Cardiac fibroblast (primary cell): ENCODE measurements around the gene PKIG.
A peak's percentile ranks its signal among the peaks of the same experiment; 100 is the strongest.

Experiments
- DNase-seq, 2 donors: peaks; one replicate each; pipeline versions ENCODE4 v3.0.0 to v3.0.0-alpha.2; 2010; ENCODE audit warnings: low read depth in 2 of 2
- H3K4me3 ChIP-seq, 2 donors: replicated peaks in 1 of 2; 1 replicate in 1 of 2; 2 replicates in 1 of 2; pipeline ENCODE4 v1.5.1; 2011; ENCODE audit warnings: low read depth in 2 of 2, low read length in 2 of 2, mild to moderate bottlenecking in 2 of 2, moderate library complexity in 1 of 2
- TF ChIP-seq, protein P1 (sequence below): IDR thresholded peaks from one replicate; pipeline ENCODE4 v1.5.1; 2011; ENCODE audit warnings: low read depth, mild to moderate bottlenecking, low read length, inconsistent platforms

Gene PKIG

DNA sequence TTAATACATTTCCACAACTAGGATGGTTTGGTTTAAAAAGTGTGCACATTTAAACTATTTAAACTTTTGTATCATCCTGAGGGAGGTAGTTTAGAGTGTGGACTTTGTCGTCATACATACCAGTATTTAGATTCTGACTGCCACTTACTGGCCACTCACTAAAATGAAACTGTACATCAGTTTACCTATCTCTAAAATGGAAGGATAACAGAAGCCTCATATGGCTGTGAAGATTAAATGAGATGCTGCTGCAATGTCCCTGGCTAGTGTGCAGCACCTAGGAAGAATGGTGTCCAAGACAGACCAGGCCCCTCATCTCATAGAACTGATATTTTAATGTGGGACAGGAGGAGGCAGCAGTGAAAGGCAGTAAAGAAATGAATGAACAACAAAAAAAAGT, 12.0 kb upstream of the PKIG start:
- TF ChIP-seq, protein P1, sequence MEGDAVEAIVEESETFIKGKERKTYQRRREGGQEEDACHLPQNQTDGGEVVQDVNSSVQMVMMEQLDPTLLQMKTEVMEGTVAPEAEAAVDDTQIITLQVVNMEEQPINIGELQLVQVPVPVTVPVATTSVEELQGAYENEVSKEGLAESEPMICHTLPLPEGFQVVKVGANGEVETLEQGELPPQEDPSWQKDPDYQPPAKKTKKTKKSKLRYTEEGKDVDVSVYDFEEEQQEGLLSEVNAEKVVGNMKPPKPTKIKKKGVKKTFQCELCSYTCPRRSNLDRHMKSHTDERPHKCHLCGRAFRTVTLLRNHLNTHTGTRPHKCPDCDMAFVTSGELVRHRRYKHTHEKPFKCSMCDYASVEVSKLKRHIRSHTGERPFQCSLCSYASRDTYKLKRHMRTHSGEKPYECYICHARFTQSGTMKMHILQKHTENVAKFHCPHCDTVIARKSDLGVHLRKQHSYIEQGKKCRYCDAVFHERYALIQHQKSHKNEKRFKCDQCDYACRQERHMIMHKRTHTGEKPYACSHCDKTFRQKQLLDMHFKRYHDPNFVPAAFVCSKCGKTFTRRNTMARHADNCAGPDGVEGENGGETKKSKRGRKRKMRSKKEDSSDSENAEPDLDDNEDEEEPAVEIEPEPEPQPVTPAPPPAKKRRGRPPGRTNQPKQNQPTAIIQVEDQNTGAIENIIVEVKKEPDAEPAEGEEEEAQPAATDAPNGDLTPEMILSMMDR: no peak
- DNase-seq: no peak
- no peak overlapping the region for H3K4me3 ChIP-seq

DNA sequence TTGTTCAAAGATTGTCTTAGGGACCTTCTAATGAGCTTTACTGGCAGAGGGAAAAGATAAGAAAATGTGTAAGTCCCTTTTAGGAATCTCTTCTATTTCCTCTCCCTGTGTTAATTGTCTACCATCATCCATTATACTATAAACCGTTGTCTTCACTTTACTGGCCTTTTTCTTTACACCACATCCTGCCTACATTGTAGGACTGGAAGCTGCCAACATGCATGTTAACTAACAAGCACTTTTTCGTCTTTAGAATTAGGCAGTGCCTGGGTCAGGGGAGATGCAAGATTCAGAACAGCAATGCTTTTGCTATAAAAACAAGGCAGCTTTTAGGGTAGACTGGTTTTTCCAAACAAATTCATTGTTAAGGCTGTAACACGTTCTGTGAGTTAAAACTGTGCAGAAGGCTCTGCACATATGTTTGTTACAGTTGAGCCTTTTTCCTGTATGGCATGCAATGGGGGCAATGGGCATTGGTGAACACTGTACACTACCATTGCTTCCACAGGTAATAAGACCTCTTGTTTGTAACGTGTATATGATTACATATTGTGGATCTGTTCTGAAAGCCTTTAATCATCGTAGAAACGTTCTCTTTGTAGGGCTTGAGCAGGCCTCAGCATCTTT, 10.9 kb upstream of the PKIG start:
- H3K4me3 ChIP-seq: no peak overlapping the region
- TF ChIP-seq, protein P1: no peak
- no peak for DNase-seq

DNA sequence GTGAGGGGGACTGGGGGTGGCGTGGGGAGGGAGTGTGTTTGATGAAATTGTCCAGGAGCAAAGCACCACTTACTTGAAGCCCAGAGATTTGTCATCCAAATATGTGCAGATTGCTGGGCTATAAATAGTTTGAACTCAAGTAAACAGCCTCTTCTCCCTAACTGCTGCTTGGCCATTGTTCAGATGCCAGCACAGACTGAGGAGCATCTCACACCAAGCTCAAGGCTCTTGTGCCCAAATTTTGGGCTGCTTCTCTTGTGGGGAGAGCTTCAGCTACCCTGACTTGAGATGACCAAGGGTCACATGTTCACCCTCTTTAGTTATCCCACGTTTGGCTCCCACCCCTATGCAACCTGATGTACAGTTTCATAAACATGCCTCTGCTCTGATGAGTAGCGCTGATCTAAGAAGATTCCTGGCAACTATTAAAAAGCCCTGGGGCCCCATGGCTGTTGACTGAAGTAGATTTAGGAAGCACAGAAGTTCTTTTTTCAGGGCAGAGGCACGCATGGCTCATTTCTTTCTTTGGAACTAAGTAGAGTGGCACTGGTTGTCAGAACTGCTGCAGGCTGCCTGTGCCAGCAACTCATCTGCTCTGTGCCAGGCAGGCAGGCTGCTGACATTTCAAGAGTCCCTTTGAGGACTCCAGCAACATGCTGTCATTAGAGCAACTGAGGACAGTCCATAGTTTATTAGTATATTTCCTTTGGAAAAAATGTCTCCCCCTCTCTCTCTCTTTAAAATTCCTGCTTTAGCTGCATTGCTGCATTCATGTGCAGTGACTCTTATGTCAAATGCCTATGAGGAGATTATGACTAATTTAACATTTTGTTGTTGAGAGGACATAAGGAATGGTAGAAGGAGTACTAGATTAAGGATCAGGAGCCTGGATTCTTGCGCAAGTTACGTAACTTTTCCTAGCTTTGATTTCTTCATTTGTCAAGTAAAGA, 9.6 kb upstream of the PKIG start:
- peak overlapping the region in 1 of 2 donors; percentile 25 for H3K4me3 ChIP-seq
- DNase-seq: peak; percentile 89 to 94
- TF ChIP-seq, protein P1: no peak

DNA sequence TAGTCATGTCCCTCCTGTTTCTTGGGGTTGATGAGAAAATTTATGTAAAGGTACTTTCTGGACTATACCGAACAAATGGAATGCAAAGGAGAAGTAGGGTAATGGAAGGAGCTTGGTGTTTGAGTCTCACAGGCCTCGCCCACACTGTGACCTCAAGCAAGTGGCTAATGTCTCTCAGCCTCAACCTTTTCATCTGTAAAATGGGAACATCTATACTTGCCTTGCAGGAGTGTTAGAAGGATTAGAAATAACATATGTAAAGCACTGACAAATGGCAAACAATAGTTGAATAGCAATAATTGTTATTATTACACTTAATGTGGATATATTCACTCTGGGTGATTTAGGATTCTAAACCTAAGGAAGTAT, 8.9 kb upstream of the PKIG start:
- H3K4me3 ChIP-seq: no peak overlapping the region
- TF ChIP-seq, protein P1: no peak

DNA sequence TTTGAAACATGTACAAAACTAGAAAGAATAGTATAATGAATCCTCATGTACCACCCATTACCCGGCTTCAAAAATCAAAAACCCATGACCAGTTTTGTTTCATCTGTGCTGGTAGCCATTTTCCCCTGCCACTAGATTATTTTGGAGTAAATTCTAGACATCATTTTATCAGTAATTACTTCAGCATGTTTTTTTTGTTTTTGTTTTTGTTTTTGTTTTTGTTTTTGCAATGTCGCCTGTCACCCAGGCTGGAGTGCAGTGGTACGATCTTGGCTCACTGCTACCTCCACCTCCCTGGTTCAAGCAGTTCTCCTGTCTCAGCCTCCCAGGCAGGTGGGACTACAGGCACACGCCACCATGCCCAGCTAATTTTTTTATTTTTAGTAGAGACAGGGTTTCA, 8.0 kb upstream of the PKIG start:
- TF ChIP-seq, protein P1: no peak
- H3K4me3 ChIP-seq: no peak overlapping the region
- DNase-seq: no peak

More for the DNA sequence above, 8.9 kb upstream of the PKIG start:
- no peak for DNase-seq

DNA sequence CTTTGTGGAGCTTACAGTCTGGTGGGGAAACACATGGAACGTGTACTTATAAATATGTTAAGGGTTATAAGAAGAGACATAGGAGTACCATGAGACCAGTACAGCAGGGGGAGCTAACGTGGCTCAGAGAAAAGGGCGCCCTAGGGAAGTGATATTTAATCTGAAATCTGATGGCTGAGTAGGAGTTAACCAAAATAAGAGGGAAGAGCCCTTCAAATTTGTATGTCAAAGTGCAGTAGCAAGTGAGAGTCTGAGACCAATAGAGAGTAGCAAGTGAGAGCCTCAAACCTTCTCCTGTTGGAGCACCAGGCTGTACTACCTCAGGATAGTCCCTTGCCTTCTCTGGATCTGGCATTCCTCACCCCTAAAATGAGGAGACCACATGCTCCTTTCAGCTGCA, 6.1 kb upstream of the PKIG start:
- DNase-seq: peak; percentile 70 to 79
- TF ChIP-seq, protein P1: peak; percentile 42
- H3K4me3 ChIP-seq: no peak overlapping the region
